SH-SY5Y (cell line): Measurements from ENCODE around the gene ESRRA.

ENCODE experiments used
- GATA2 ChIP-seq: IDR thresholded peaks from 2 replicates; pipeline ENCODE4 v1.6.1; 2011; ENCODE audit warnings: mild to moderate bottlenecking, low read depth, low read length
- GATA3 ChIP-seq: IDR thresholded peaks from 2 replicates; pipeline ENCODE4 v1.6.1; 2011; ENCODE audit warnings: low read depth, mild to moderate bottlenecking, low read length, moderate library complexity

DNA sequence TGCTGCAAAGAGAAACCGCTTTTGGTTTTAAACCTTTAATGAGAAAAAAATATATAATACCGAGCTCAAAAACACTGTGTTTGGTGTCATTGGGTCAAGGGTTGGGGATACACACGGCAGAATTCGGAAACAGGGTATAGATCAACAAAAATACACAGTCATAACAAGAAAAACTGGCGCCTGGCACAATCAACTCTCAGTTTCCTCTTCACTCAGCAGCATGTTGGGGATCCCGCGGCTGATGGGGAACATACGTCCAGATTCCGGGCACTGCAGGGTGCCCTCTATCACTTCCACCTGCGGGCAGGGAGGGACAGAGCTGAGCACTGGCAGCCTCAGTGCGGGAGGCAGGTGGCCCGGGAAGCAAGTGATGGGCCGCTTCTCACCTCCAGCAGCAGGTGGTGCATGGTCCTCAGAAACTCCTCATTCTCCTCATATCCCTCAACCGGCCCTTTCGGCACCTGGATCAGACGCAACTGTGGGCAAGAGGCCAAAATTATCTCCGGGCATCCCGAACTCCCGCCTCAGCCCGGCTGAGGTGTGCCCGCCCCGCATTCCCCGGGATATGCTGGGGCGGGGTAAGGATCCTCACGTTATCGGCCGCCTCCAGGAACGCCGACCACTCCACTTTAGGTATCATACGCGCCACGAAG, 11.5 kb downstream of the ESRRA start:
- TF ChIP-seq GATA3 (no peak), GATA2 (no peak)
